ENCODE results near the gene TRERF1. TPM values are rescaled to one million over a fixed set of nuclear protein-coding genes. Genes with fewer than 3 reads are reported as not detected.
"Not testable (repeated sequence)": the region's sequence is repeated elsewhere in the genome, so short reads cannot be mapped to it uniquely, and the experiment has no call there.

Gene TRERF1
- total RNA-seq, 4 donors from 2014 or later: 1.6 to 4.1 (median 2.6) TPM

GRCh38 chr6:42222448-42222847, 229.3 kb downstream of the TRERF1 start:
- WGBS, 2 donors: 67 to 74% methylated on average over 7 of the region's 7 CpGs
- Histone ChIP-seq H3K36me3 (no peaks in the 10 kb centered on the region), H3K4me3 (replicated peaks in 1 of 3) (no peak overlapping the region), H3K4me1 (no peaks in the 10 kb centered on the region), H3K27ac (no peak overlapping the region), H3K9me3 (no peaks in the 10 kb centered on the region), H3K27me3 (no peaks in the 10 kb centered on the region)
- no peak for TF ChIP-seq POLR2A (IDR thresholded peaks at IDR 0.05)
- TF ChIP-seq, protein P1, sequence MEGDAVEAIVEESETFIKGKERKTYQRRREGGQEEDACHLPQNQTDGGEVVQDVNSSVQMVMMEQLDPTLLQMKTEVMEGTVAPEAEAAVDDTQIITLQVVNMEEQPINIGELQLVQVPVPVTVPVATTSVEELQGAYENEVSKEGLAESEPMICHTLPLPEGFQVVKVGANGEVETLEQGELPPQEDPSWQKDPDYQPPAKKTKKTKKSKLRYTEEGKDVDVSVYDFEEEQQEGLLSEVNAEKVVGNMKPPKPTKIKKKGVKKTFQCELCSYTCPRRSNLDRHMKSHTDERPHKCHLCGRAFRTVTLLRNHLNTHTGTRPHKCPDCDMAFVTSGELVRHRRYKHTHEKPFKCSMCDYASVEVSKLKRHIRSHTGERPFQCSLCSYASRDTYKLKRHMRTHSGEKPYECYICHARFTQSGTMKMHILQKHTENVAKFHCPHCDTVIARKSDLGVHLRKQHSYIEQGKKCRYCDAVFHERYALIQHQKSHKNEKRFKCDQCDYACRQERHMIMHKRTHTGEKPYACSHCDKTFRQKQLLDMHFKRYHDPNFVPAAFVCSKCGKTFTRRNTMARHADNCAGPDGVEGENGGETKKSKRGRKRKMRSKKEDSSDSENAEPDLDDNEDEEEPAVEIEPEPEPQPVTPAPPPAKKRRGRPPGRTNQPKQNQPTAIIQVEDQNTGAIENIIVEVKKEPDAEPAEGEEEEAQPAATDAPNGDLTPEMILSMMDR (IDR thresholded peaks at IDR 0.05): no peak
- no peak for DNase-seq
- intact Hi-C loops (cut with DNase I): no loop called here

DNA sequence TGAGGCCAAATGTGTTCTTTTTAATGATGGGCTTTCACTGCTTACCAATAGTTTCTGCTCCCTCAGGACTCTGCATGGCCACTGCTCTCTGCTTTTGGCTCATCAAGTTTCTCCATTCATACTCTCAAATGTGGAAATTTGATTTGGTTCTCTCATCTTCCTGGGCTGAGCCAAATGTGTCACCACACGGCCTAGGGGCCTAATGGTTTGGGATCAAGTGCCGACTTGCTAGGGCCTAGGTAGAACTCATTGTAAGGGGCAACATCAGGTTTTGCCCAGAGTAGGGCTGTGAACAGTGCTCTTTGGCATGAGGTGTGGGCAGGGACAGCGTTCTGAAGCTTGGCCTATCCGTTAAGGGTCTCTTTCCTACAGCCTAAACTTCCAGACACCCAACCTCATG, 230.2 kb downstream of the TRERF1 start:
- WGBS, 2 donors: 87 to 90% methylated on average over 4 of the region's 4 CpGs
- H3K27me3 ChIP-seq: no peaks in the 10 kb centered on the region
- H3K4me1 ChIP-seq: peaks cover 4 to 8% of the 10 kb centered on the region in 2 donors
- H3K36me3 ChIP-seq: no peaks in the 10 kb centered on the region
- intact Hi-C loops (cut with DNase I): no loop called here
- no peak for TF ChIP-seq POLR2A (IDR thresholded peaks at IDR 0.05)
- TF ChIP-seq, protein P1 (IDR thresholded peaks at IDR 0.05): no peak
- DNase-seq: no peak
- no peak overlapping the region for H3K4me3 ChIP-seq (replicated peaks in 1 of 3)
- H3K9me3 ChIP-seq: no peaks in the 10 kb centered on the region
- no peak overlapping the region for H3K27ac ChIP-seq

GRCh38 chr6:42220807-42221206, 230.9 kb downstream of the TRERF1 start:
- TF ChIP-seq, protein P1 (IDR thresholded peaks at IDR 0.05): no peak
- no peak for TF ChIP-seq POLR2A (IDR thresholded peaks at IDR 0.05)
- H3K27ac ChIP-seq: no peak overlapping the region
- H3K9me3 ChIP-seq: no peaks in the 10 kb centered on the region
- no peaks in the 10 kb centered on the region for H3K27me3 ChIP-seq
- peaks cover 7 to 10% of the 10 kb centered on the region in 2 donors for H3K4me1 ChIP-seq
- H3K36me3 ChIP-seq: no peaks in the 10 kb centered on the region
- H3K4me3 ChIP-seq (replicated peaks in 1 of 3): no peak overlapping the region
- intact Hi-C loops (cut with DNase I): no loop called here
- no peak for DNase-seq
- 65 to 68% methylated on average over 6 of the region's 6 CpGs for WGBS, 2 donors

DNA sequence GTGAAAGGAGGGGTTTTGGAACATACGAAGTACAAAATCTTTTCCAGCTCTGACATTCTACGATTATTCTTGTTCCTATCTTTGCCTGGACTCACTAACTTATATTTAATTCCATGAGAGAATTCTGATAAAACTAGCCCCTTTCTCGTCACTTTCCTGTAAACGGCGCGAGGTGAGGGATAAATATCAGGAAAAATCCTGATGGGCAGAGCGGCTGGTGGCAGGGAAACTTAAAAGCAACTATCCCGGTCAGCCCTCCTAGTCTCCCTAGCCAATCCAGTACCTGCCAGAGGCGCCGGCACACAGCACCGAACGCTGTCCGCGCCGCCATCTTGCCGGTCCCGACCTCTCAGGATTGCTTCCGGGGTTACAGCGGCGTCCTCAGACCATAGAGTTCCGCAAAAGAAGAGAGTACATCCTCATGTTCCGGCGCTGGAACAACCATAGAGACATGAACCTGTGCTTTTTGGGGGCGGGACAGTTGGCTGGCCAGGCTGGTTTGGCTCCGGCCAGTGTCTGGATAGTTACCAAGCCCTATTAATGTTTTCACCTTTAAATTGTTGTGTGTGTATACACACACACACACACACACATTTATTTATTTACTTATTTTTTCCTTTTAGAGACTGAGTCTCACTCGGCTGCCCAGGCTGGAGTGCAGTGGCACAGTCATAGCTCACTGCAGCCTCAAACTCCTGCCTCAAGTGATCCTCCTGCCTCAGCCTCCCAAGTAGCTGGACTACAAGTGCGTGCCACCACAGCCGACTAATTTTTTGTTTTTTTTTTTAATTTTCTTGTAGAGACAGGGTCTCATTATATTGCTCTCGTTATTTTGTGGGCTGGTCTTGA, 234.0 kb downstream of the TRERF1 start, which contains the start of gene MRPS10:
Gene MRPS10, minus strand, starts transcription at position 343 of the 849 bp plus-strand sequence. Its CDS starts 12 bp downstream, at position 331.
- TF ChIP-seq, protein P1 (IDR thresholded peaks at IDR 0.05): peak in 1 of 6 experiments; percentile 38
- peak in 1 of 2 donors; percentile 77 for TF ChIP-seq POLR2A (IDR thresholded peaks at IDR 0.05)
- H3K27ac ChIP-seq: peak within 1 kb of the TSS in 2 of 3 donors; percentile 59 to 74
- intact Hi-C loops (cut with DNase I): loop anchor here (5.0 to 10.0 kb wide), 2 partner anchors 295 to 433 kb away; partner anchors contain the start of genes BYSL, MED20, PRICKLE4 and TOMM6

DNA sequence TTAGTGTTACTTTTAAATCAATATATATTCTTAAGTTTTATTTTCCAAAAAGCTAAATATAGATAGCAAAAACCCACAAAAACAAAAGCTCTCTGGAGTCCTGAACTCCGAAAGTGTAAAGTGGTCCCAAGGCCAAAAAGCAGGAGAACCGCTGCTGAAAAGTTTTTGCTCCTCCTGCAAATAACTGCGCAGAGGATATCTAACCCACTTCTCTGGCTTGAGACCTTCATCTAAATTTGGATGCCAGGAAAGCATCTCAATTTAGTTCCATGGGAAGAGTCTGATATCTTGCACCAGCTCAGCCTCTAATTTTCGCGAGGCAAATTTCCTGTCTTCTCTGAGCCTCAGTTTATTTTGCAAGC, 234.6 kb downstream of the TRERF1 start:
- Histone ChIP-seq H3K9me3 (no peaks in the 10 kb centered on the region), H3K27me3 (no peaks in the 10 kb centered on the region), H3K36me3 (peaks cover 8 to 11% of the 10 kb centered on the region in 2 donors), H3K27ac (peak overlapping the region in 2 of 3 donors; percentile 59 to 74), H3K4me1 (peaks cover 7 to 15% of the 10 kb centered on the region in 2 donors), H3K4me3 (replicated peaks in 1 of 3) (peak overlapping the region; percentile 14 to 69 (median 68))
- DNase-seq: no peak
- WGBS, 2 donors: 0 to 3% methylated on average over 5 of the region's 5 CpGs
- no peak for TF ChIP-seq POLR2A (IDR thresholded peaks at IDR 0.05)
- TF ChIP-seq, protein P1 (IDR thresholded peaks at IDR 0.05): no peak
- intact Hi-C loops (cut with DNase I): loop anchor here (5.0 to 10.0 kb wide), 2 partner anchors 295 to 432 kb away; partner anchors contain the start of genes BYSL, MED20, PRICKLE4 and TOMM6

More for the DNA sequence above, 234.0 kb downstream of the TRERF1 start, which contains the start of gene MRPS10:
- peaks cover 7 to 15% of the 10 kb centered on the region in 2 donors for H3K4me1 ChIP-seq
- 10 to 11% methylated on average over 28 to 29 of the region's 29 CpGs for WGBS, 2 donors
- H3K4me3 ChIP-seq (replicated peaks in 1 of 3): peak within 1 kb of the TSS; percentile 14 to 69 (median 68)
- DNase-seq: peak; percentile 95
- no peaks in the 10 kb centered on the region for H3K9me3 ChIP-seq
- no peaks in the 10 kb centered on the region for H3K27me3 ChIP-seq
- H3K36me3 ChIP-seq: peaks cover 7 to 9% of the 10 kb centered on the region in 2 donors

GRCh38 chr6:42216495-42216894, 235.2 kb downstream of the TRERF1 start:
- intact Hi-C loops (cut with DNase I): loop anchor here (5.0 to 10.0 kb wide), 2 partner anchors 294 to 432 kb away; partner anchors contain the start of genes BYSL, MED20, PRICKLE4 and TOMM6
- H3K27ac ChIP-seq, DNase-seq, H3K9me3 ChIP-seq, H3K27me3 ChIP-seq: not testable (repeated sequence)
- 86 to 89% methylated on average over 18 of the region's 18 CpGs for WGBS, 2 donors
- Histone ChIP-seq H3K4me3 (replicated peaks in 1 of 3) (peak overlapping the region in 1 of 3 donors; percentile 68), H3K4me1 (peaks cover 7 to 15% of the 10 kb centered on the region in 2 donors), H3K36me3 (peaks cover 12 to 18% of the 10 kb centered on the region in 2 donors)

Data from thyroid gland (tissue), 4 donors.